ENCODE measurements around the gene IFT57.

IFT57 gene

GRCh38 chr3:108110934-108111333, 111.3 kb downstream of the IFT57 start:
- Histone ChIP-seq H3K36me3 (ENCODE audit: control insufficient read depth in 2 of 2, insufficient read depth in 1 of 2, low read length in 2 of 2) (no peaks in the 10 kb centered on the region), H3K9me3 (ENCODE audit: control insufficient read depth, insufficient read depth, low read depth, low read length) (no peaks in the 10 kb centered on the region), H3K4me3 (ENCODE audit: low read depth, low read length) (no peak overlapping the region), H3K27ac (ENCODE audit: extremely low read depth, low read depth, low read length) (no peak overlapping the region), H3K4me1 (ENCODE audit: control insufficient read depth, insufficient read depth, low read length) (no peaks in the 10 kb centered on the region)
- ChIA-PET CTCF (no interaction called here), POLR2A (no interaction called here)
- TF ChIP-seq RBAK (tag by site-specific recombination; IDR thresholded peaks at IDR 0.05) (no peak), ZNF660 (tag by site-specific recombination; IDR thresholded peaks at IDR 0.05) (no peak), ZBTB44 (tag by site-specific recombination; IDR thresholded peaks at IDR 0.05) (no peak), TRIM28 (IDR thresholded peaks at IDR 0.05; ENCODE audit: borderline replicate concordance, low read length) (no peak), YY1 (tag by site-specific recombination; IDR thresholded peaks at IDR 0.05) (no peak), ZSCAN30 (tag by site-specific recombination; IDR thresholded peaks at IDR 0.05) (no peak), ZNF776 (tag by site-specific recombination; IDR thresholded peaks at IDR 0.05; ENCODE audit: borderline replicate concordance) (no peak), IKZF3 (tag by site-specific recombination; IDR thresholded peaks at IDR 0.05) (no peak), ZNF26 (tag by site-specific recombination; IDR thresholded peaks at IDR 0.05) (no peak)
- TF ChIP-seq, protein P1, sequence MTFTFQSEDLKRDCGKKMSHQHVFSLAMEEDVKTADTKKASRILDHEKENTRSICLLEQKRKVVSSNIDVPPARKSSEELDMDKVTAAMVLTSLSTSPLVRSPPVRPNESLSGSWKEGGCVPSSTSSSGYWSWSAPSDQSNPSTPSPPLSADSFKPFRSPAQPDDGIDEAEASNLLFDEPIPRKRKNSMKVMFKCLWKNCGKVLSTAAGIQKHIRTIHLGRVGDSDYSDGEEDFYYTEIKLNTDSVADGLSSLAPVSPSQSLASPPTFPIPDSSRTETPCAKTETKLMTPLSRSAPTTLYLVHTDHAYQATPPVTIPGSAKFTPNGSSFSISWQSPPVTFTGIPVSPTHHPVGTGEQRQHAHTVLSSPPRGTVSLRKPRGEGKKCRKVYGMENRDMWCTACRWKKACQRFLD (tag by site-specific recombination; IDR thresholded peaks at IDR 0.05): no peak

Measured in HEK293 (cell line).